Measurements from ENCODE around the gene ORAI3.

GRCh38 chr16:30930160-30930571, 18.7 kb upstream of the ORAI3 start:
- TF ChIP-seq CTCF (IDR thresholded peaks at IDR 0.05) = no peak
- TF ChIP-seq POLR2A (IDR thresholded peaks at IDR 0.05) = no peak
- TF ChIP-seq EP300 (IDR thresholded peaks at IDR 0.05) = no peak
- TF ChIP-seq POLR2AphosphoS5 (IDR thresholded peaks at IDR 0.05) = no peak
